Epithelial cell of esophagus (primary cell): ENCODE measurements around the gene MACROD2.

Experiments used
- DNase-seq: peaks from one replicate; pipeline ENCODE4 v3.0.0; 2010; ENCODE audit warnings: low read depth
- H3K4me3 ChIP-seq: 2 replicates; pipeline ENCODE4 v1.5.1; 2011; ENCODE audit warnings: mild to moderate bottlenecking, low read length, control low read depth
- CTCF ChIP-seq: IDR thresholded peaks from 2 replicates; pipeline ENCODE4 v1.5.1; 2011; ENCODE audit warnings: low read depth, mild to moderate bottlenecking, low read length, control low read depth, inconsistent platforms; ENCODE audit not compliant: insufficient read depth; ENCODE audit errors: missing control alignments

MACROD2 gene

GRCh38 chr20:15899967-15900366 lies 1904.7 kb downstream of the MACROD2 start:
- TF ChIP-seq CTCF = no peak
- no peak for DNase-seq
- H3K4me3 ChIP-seq = no peak overlapping the region

GRCh38 chr20:15900443-15900842 lies 1905.1 kb downstream of the MACROD2 start:
- TF ChIP-seq CTCF = no peak
- DNase-seq = no peak

GRCh38 chr20:15902493-15902892 lies 1907.2 kb downstream of the MACROD2 start:
- no peak for DNase-seq
- no peak overlapping the region for H3K4me3 ChIP-seq

More at GRCh38 chr20:15900443-15900842, 1905.1 kb downstream of the MACROD2 start:
- no peak overlapping the region for H3K4me3 ChIP-seq

GRCh38 chr20:15905661-15906060 lies 1910.3 kb downstream of the MACROD2 start:
- H3K4me3 ChIP-seq = no peak overlapping the region
- DNase-seq = no peak
- no peak for TF ChIP-seq CTCF

More at GRCh38 chr20:15902493-15902892, 1907.2 kb downstream of the MACROD2 start:
- no peak for TF ChIP-seq CTCF

GRCh38 chr20:15909995-15910394 lies 1914.7 kb downstream of the MACROD2 start:
- TF ChIP-seq CTCF = no peak
- H3K4me3 ChIP-seq = no peak overlapping the region
- DNase-seq = no peak

- no peak for DNase-seq
- TF ChIP-seq CTCF = no peak
- no peak overlapping the region for H3K4me3 ChIP-seq
Measured at GRCh38 chr20:15911581-15911980, 1916.3 kb downstream of the MACROD2 start.

GRCh38 chr20:15913391-15914025 lies 1918.2 kb downstream of the MACROD2 start:
- no peak for DNase-seq
- no peak overlapping the region for H3K4me3 ChIP-seq
- no peak for TF ChIP-seq CTCF
